ENCODE data around the gene SLC8A3.
"Not testable (repeated sequence)": the region's sequence is repeated elsewhere in the genome, so short reads cannot be mapped to it uniquely, and the experiment has no call there.

SLC8A3 gene, protein sequence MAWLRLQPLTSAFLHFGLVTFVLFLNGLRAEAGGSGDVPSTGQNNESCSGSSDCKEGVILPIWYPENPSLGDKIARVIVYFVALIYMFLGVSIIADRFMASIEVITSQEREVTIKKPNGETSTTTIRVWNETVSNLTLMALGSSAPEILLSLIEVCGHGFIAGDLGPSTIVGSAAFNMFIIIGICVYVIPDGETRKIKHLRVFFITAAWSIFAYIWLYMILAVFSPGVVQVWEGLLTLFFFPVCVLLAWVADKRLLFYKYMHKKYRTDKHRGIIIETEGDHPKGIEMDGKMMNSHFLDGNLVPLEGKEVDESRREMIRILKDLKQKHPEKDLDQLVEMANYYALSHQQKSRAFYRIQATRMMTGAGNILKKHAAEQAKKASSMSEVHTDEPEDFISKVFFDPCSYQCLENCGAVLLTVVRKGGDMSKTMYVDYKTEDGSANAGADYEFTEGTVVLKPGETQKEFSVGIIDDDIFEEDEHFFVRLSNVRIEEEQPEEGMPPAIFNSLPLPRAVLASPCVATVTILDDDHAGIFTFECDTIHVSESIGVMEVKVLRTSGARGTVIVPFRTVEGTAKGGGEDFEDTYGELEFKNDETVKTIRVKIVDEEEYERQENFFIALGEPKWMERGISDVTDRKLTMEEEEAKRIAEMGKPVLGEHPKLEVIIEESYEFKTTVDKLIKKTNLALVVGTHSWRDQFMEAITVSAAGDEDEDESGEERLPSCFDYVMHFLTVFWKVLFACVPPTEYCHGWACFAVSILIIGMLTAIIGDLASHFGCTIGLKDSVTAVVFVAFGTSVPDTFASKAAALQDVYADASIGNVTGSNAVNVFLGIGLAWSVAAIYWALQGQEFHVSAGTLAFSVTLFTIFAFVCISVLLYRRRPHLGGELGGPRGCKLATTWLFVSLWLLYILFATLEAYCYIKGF

GRCh38 chr14:70188659-70189455 is at the start of gene SLC8A3:
Gene SLC8A3, minus strand, starts transcription at chr14:70188951. Its CDS starts 20,529 bp downstream, at chr14:70168422.
- no peak for DNase-seq

GRCh38 chr14:70237710-70238109 is 49.0 kb upstream of the SLC8A3 start:
- no peak for DNase-seq

GRCh38 chr14:70234066-70234950 is 45.6 kb upstream of the SLC8A3 start:
- no peak for DNase-seq

DNA sequence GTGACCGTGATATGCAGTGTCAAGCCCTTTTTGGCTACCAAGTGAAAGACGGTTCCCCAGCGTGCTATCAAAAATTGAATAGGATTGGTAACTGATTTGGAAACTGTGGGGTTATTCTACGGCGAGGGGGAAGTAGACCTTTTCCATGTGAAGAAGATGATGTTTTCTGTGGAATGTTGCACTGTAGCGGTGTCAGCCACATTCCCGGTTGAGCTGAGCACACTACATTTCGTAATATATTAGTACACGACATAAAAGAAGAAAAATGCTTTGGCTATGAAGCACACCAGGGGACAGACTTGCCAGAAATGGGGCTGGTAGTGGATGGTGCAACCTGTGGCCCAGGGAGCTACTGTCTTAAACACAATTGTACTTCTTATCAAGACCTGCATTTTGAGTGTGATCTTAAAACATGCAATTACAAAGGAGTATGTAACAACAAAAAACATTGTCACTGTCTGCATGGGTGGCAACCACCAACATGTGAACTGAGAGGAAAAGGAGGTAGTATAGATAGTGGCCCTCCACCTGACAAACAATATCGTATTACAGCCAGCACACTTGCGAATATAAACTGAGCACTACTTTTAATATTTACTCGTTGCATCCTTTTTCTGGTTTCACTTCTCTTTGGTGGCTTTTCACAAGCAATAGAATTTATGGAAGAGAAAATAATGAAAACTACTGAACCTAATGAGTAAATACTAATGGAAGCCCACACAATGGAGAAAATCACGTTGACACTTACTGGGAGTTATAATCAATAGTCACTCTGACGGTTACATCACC is 43.2 kb upstream of the SLC8A3 start:
- DNase-seq: not testable (repeated sequence)

DNA sequence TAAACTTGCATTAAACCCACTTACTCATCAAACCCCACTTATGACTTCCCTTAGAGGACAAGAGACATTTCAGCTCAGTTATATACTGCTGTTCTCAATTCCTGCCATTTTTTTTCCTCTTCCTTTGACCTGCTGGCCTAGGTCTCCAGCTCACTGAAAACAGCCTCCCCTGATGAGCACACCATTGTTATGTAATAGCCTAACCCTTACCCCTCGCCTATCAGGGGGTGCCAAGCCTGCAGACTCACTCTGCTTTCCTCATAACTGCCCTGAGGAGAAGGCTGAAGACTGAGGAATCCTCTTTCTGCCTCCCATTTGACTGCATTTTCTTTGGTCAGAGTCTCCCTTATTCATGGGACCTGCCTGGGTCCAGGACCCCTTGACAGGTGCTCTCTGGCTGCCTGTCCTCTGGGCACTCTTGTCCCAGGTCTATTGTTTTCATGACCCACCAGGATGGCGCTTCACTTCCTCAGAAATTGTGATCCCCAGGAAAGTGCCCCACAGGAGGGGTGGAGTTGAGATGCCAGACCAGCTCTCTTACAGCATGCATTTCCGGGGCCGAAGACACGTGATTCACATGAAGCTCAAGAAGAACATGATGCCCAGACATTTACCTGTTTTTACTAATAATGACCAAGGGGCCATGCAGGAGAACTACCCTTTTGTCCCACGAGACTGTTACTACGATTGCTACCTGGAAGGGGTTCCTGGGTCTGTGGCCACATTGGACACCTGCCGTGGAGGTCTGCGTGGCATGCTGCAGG is 41.3 kb upstream of the SLC8A3 start:
- not testable (repeated sequence) for DNase-seq

DNA sequence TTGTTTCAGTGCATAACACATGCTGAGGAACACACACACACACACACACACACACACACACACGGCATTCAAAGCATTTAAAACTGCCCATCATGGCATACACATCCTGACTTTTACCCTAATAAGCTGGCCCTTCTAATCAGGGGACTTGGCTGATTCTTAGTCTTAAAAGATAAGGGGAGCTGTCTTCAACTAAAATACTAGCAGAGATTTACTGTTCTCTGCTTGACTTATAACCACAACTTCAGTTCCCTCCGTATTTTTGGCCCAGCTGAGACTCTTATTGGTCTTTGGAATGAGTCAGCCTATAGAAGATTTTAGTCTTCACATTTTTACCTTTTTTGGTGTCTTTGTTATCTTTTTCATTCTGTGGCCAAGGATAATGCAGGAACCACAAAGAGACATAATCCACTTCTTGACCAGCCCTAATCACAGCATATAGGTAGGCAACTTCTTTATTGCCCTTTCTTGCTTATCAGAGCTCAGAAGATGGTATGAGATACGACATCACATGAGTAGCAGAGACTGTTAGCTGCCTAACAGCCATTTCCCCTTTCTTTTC is 25.1 kb upstream of the SLC8A3 start:
- no peak for DNase-seq

- no peak for DNase-seq
These were observed 24.0 kb upstream of the SLC8A3 start for GRCh38 chr14:70212752-70213151.

DNA sequence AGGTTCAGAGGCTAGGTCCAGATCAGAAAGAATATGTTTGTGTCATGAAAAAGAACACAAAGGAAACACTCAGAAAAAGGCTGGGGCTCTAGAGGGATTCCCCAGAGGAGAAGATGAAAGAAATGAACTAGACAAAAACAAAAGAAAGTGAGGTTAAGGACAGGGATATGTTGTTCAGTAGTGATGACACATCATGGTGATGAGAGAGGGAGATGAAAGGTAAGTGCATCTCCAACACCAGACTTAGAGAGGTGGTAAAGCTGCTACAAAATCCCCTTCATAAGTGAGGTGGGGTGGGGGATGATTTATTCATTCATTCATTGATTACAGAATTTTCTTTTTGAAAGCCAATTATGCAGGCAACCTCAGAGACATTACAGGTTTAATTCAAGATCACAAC is 19.6 kb upstream of the SLC8A3 start:
- no peak for DNase-seq

- DNase-seq: no peak
These were observed 14.9 kb upstream of the SLC8A3 start for GRCh38 chr14:70203686-70204085.

GRCh38 chr14:70201994-70202393 is 13.2 kb upstream of the SLC8A3 start:
- no peak for DNase-seq

DNA sequence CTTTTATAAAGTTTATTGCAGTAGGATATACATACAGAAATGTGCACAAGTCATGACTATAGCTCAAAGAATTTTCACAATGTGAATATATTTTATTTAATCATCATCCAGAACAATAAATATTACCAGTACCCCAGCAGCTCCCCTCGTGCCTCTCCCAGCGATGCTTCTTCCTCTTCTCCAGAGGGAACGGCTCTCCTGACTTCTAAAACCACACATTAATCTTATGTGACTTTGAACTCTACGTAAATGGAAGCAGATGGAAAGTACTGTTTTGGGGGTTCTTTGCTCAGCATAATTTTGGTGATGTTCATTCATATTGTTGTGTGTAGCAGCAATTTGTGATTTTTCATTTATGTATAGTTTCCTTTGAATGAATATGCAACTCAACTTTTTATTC is 4.6 kb upstream of the SLC8A3 start:
- no peak for DNase-seq

- no peak for DNase-seq
These were observed 4.2 kb upstream of the SLC8A3 start for GRCh38 chr14:70192915-70193314.

DNA sequence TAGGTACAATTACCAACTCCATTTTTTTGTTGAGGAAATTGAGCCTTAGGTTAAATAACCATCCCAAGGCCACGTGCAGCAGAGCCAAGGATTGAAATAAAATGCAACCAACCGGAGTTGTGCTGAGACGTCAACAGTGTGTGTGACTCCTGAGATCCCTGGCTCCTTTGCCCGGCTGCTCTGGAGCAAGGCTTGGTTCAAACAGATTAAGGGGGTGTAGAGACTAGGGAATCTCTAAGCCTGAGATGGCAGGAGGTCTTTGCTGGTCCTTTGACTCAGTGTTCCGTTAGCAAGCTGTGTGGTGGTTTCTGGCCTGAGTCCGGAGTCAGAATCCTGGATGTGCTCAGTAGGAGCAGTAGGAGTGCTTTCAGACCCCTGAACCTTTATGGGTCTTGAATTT is 1.4 kb upstream of the SLC8A3 start:
- no peak for DNase-seq

DNA sequence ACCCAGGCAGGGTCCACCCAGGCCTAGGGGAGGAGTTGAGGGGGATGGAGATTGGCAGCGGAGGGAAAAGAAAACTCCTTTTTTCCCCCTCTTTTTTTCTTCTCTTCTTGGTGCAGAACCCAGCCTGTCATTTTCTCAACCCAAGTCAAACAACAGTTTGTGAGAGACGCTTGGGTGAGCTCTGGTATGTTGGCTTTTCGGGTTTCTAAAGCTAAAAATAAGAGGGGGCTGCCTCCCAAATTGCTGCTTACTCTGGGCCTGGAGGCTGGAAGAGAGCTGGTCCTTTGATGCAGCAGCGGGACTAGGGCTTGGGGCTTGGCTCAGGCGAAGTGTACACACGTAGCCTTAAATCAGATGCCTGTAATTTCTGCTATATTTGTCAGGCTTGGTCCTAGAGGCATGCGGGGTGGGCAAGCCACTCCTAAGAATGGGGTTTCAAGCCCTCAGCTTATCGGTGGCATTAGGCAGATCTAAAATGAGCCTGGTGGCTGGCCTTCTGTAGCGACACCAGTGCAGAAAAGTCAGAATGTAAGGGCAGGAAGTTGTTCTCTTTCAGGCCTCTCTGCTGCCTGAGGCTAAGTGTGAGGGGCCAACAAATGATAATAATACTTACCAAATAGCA is 816 bp upstream of the SLC8A3 start:
- DNase-seq: no peak

GRCh38 chr14:70188322-70188658 is 461 bp downstream of the SLC8A3 start:
- no peak for DNase-seq

GRCh38 chr14:70186900-70187451 is 1.8 kb downstream of the SLC8A3 start:
- peak; percentile 22 for DNase-seq

- DNase-seq: no peak
These were observed 4.8 kb downstream of the SLC8A3 start for GRCh38 chr14:70183991-70184390.

DNA sequence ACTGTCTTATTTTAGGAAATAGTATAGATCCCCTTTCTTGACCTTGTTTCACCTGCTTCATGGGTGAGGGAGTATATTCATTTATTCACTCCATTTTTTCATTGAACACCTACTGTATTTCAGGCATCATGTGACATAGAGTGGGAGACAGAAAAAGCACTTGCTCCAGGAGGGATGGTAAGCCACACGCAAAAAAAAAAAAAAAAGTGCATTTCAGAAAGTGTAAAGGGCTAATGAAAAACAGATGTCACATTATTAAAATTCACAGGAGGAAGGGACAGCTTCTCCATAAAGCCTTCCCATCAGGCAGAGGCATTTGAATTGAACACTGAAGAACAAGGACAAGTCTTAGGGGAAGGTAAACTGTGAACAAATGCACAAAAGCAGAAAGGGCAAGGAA is 7.5 kb downstream of the SLC8A3 start:
- DNase-seq: no peak

DNA sequence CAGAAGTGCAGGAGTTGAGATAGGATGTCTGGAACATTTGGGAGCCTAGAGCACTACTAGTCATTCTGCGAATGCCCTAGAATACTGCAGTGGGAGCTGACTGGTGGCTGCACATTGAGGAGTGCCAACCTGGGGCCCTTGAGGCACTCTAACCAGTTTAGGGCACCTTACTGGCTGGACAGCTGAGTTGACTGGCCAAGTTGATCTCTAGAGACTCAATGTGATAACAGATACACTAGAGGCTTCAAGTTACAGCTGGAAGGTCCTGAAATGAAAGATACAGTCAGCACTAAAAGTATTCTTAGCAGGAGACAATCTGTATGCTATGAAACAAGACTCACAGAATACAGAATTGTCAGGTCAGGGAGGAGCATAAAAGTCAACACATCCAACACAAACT is 8.0 kb downstream of the SLC8A3 start:
- DNase-seq: no peak
